A549 (cell line): Measurements from ENCODE around the gene COL15A1.

Experiments used
- BHLHE40 ChIP-seq: IDR thresholded peaks from 2 replicates; pipeline ENCODE4 v1.6.1; 2012; ENCODE audit warnings: low read depth, low read length, inconsistent platforms
- CEBPB ChIP-seq, 2 experiments: fragments of >200 bp in 1 of 2; sonication (Bioruptor Twin) in 1 of 2; formaldehyde crosslinking in 1 of 2; IDR thresholded peaks; 2 replicates each; pipeline ENCODE4 v1.6.1; 2012 to 2016
- CTCF ChIP-seq: fragments of >200 bp; sonication (Bioruptor Twin); formaldehyde crosslinking; IDR thresholded peaks from 3 replicates; pipeline ENCODE4 v1.5.1; 2016
- MAX ChIP-seq: IDR thresholded peaks from 2 replicates; pipeline ENCODE4 v1.6.1; 2012
- POLR2A ChIP-seq: IDR thresholded peaks from 2 replicates; pipeline ENCODE4 v1.6.1; 2012; ENCODE audit warnings: mild to moderate bottlenecking, low read length
- RAD21 ChIP-seq, 2 experiments: fragments of >200 bp in 1 of 2; sonication (Bioruptor Twin) in 1 of 2; formaldehyde crosslinking in 1 of 2; IDR thresholded peaks in 1 of 2; conservative IDR thresholded peaks in 1 of 2; 2 replicates in 1 of 2; 3 replicates in 1 of 2; pipeline ENCODE4 v1.6.1; 2012 to 2018; ENCODE audit warnings: inconsistent platforms in 1 of 2
- REST ChIP-seq: fragments of 200-600 bp; sonication (generic); IDR thresholded peaks from 2 replicates; pipeline ENCODE4 v1.6.1; 2016; ENCODE audit warnings: antibody characterized with exemption, mild to moderate bottlenecking, moderate library complexity
- RFX5 ChIP-seq: fragments of 450-650 bp; IDR thresholded peaks from 2 replicates; pipeline ENCODE4 v1.7.1; 2014; ENCODE audit warnings: antibody characterized with exemption, mild to moderate bottlenecking, moderate library complexity
- TF ChIP-seq, protein P1 (sequence below): IDR thresholded peaks from 2 replicates; pipeline ENCODE4 v1.6.1; 2012

- TF ChIP-seq CEBPB (IDR thresholded peaks at IDR 0.05) (no peak), BHLHE40 (no peak), CTCF (no peak), MAX (no peak), RAD21 (conservative IDR thresholded peaks at IDR 0.05 in 1 of 2, IDR thresholded peaks at IDR 0.05 in 1 of 2) (no peak), REST (no peak), POLR2A (no peak), RFX5 (no peak)
- TF ChIP-seq, protein P1, sequence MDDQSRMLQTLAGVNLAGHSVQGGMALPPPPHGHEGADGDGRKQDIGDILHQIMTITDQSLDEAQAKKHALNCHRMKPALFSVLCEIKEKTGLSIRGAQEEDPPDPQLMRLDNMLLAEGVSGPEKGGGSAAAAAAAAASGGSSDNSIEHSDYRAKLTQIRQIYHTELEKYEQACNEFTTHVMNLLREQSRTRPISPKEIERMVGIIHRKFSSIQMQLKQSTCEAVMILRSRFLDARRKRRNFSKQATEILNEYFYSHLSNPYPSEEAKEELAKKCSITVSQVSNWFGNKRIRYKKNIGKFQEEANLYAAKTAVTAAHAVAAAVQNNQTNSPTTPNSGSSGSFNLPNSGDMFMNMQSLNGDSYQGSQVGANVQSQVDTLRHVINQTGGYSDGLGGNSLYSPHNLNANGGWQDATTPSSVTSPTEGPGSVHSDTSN, result no peak
Measured at GRCh38 chr9:99079542-99079941, 135.8 kb downstream of the COL15A1 start.
